Bronchial smooth muscle cell (primary cell): ENCODE measurements around the gene PRR16. TPM values are rescaled to one million over a fixed set of nuclear protein-coding genes. Genes with fewer than 3 reads are reported as not detected.

Source experiments
- total RNA-seq: library from RNA; depleted of rRNA; stranded (reverse); fragments of >200 nt; gene quantifications from 2 replicates; pipeline ENCODE4 v1.2.1, GENCODE V29; 2014

The PRR16 gene
- 1.6 and 5.2 TPM in 2 replicates for total RNA-seq

GRCh38 chr5:120463991-120464626 lies at the start of gene PRR16:
Gene PRR16, plus strand, starts transcription at chr5:120464300.

